Eye (tissue), 1 donor: Measurements from ENCODE around the gene HDAC7.
"Not testable (repeated sequence)": the region's sequence is repeated elsewhere in the genome, so short reads cannot be mapped to it uniquely, and the experiment has no call there.

Experiments
- DNase-seq: peaks from one replicate; pipeline ENCODE4 v3.0.0-alpha.2; 2015

HDAC7 gene

DNA sequence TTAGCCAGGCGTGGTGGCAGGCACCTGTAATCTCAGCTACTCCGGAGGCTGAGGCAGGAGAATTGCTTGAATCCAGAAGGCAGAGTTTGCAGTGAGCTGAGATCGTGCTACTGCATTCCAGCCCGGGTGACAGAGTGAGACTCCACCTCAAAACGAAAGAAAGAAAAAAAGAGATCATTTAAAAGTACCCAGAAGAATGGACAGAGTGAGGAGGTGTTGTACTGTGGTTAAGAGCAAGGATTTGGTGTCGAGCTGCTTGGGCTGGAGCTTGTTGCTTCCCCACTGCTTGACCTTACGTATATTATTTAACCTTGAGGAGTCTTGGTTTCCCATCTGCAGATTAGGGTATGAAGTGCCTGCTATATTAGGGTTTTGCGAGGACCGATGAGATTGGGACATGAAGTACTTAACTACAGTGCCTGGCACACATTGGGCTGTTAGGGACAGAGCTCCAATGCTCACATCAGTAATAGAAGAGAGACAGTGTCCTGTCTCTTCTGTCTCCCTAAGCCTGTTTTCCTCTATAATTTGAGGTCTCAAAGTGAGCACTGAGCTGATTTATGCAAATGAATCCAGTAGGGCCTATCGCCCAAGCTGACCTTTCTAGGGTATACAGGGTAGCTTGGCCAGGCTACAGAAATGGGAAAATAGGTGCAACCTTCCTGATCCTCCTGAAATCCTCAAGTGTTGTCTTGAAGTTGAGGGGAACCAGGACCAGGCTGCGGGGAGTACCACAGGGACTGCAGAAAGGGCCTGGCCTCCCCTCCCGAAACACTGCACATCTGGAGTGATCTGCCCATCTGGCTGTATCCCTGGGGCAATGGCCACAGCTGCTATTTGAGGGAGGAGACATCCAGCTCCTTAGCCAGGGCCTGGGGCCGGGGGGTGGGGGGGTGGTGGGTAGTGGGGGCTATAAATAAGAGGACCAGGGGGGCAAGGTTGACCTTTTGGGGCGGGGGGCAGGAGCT is 8.6 kb upstream of the HDAC7 start:
- no peak for DNase-seq

GRCh38 chr12:47825173-47825639 is 5.5 kb upstream of the HDAC7 start:
- DNase-seq = peak; percentile 37

- DNase-seq = no peak
Measured at GRCh38 chr12:47824635-47825034, 4.9 kb upstream of the HDAC7 start.

- DNase-seq = no peak
Measured at GRCh38 chr12:47824198-47824597, 4.5 kb upstream of the HDAC7 start.

DNA sequence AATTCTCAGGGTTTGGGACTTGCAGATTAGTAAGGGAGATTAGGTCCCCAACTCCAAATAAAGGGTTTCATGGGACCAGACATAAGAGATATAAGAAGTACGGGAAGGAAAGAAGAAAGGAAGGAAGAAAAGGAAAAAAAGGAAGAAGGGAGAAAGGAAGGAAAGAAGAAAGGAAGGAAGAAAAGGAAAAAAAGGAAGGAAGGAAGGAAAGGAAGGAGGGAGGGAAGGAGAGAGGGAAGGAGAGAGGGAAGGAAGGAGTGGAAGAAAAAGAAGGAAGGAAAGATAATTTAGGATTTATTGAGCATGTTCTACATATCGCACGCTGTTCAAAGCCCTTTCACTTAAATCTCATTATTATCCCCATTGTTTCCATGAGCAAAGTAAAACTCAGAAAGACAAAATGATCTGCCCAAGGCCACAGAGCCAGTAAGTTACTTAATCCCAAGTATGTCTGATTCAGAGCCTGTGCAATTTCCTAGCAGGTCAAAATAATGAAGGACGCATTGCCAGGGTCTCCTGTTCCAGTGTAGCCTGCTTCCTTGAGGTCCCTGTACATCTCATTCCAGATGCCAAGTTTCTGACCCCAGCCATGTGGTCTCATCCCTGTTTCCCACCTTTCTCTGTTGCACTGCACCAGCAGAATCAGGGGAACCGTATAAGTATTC is 3.9 kb upstream of the HDAC7 start:
- DNase-seq = no peak

DNA sequence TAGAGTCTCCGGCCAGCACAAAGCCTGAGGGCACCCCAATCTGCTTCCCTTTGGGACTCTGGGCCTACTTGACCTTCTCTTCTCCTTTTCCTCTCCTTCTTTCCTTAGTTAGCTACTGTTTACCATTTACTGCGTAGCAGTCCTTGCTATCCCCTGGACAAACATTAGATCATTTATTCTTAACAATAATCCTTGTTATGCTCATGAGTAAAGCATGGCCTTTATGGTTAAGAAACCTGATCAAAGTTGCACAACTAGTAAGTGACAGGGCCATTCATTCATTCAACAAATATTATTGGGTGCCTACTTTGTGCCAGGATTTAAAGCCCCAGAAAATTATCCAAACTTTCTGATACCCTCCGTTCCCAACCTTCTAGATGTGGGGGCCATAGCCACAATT is 3.2 kb upstream of the HDAC7 start:
- no peak for DNase-seq

DNA sequence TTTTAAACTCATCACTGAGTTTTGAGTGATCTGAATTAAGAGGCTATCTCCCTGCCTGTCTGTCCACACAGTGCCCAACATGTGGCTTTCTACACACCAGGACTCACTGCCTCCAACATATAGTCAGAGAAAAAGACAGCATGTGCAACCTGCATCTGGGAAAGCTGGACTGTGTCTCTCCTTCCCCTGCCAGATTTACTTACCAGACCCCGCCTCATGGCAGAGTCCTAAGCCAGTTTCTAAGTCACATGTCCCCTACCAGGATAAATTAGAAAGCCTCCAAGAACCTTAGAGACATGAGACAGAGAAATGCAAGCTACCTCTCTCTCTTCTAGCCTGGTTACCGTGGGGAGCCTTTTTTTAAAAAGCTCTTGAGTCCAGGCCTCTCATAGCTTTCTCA is 2.7 kb upstream of the HDAC7 start:
- DNase-seq = no peak

GRCh38 chr12:47821346-47821706 is 1.6 kb upstream of the HDAC7 start:
- DNase-seq = no peak

- DNase-seq = peak; percentile 90
Measured at GRCh38 chr12:47820631-47821345, 1.1 kb upstream of the HDAC7 start.

DNA sequence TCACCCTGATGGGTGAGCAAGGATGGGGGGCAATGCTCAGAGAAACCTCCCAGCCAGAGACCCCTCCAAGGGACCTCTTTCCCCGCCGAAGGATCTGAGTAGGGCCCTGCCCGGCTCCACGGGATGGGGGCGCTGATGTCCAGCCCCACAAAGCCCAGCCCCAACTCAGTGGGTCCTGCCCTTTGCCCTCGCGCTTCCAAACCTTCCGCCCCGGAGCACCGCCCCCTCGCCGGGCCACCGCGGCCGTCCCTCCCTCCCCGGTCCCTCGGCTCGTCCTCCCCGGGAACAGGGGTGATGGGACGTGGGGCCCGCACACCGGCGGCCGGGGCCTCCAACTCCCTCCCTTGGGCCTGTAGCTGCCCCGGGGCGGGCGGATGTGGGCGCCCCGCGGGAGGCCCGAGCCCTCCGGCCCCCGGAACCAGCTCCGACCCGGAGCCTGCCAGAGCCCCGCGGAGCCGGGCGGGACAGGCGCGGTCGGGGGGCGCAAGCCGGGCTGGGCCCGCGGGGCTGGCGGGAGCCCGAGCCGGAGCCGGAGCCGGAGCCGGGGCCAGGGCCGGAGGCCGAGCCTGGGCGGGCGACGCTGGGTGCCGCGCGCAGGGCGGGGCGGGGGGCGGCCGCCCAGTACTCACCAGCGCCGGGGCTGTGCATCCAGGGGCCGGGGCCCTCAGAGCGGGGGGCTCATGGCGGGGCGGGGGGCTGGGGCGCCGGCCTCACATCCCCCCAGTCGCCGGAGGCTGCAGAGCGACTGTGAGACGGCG is 386 bp downstream of the HDAC7 start:
- peak; percentile 80 for DNase-seq

GRCh38 chr12:47818467-47819137 is 1.1 kb downstream of the HDAC7 start:
- peak; percentile 55 for DNase-seq

DNA sequence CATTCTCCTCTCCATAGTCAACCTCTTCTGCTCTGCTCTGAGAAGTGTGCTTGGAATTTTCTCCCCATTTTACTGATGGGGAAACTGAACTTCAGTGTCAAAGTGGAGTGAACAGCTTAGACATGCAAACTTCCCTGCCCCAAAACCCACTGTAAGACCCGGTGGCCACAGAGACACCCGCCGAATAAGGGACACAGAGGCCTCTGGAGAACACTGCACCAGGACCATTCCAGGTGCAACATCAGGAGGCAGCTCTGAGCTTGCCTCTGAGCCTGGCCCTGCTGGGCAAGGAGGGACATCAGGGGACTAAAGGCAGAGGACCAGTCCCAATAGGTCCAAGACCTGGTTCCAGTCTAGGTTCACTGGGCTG is 1.7 kb downstream of the HDAC7 start:
- no peak for DNase-seq

GRCh38 chr12:47817272-47818006 is 2.3 kb downstream of the HDAC7 start:
- no peak for DNase-seq

DNA sequence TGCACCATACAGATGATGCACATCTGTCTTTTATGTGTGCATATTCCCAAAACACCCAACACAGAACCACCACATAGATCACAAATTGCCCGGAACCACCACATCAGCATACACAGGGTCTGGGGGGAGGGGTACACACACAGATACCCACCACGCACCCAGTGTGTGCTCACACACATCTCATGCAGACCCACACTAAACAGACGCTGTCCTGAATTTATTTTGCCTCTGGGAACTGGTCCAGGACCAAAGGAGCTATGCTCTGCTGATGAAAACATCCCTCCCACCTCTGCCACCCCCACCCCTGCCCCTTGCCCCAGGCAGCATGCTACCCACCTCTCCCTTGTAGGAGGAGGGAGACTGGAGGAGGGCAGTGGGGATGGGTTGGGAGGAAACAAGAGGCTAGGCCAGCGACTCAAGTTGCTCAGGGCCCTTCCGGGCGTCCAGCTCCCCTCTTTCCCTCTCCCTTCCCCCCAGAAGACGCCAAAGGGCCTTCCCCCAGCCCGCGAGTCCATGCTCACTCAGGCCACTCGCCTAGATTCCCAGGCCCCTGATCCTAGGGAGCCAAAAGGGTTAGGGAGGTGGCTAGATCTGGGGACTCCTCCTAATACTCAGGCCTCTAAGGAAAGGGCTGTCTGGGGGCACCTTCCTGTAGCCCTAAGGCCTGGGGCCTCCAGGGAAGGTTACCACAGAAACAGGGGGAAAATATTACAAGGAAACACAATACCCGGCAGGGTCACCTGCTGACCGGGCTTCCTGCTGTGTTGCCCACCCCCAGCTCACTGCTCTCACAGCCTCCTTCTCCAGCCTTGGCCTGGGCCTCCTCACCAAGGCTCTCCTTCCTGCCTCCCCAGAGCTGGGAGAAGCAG is 3.1 kb downstream of the HDAC7 start:
- no peak for DNase-seq

GRCh38 chr12:47815447-47815846 is 4.3 kb downstream of the HDAC7 start:
- DNase-seq = not testable (repeated sequence)

GRCh38 chr12:47814539-47815170 is 5.0 kb downstream of the HDAC7 start:
- no peak for DNase-seq

DNA sequence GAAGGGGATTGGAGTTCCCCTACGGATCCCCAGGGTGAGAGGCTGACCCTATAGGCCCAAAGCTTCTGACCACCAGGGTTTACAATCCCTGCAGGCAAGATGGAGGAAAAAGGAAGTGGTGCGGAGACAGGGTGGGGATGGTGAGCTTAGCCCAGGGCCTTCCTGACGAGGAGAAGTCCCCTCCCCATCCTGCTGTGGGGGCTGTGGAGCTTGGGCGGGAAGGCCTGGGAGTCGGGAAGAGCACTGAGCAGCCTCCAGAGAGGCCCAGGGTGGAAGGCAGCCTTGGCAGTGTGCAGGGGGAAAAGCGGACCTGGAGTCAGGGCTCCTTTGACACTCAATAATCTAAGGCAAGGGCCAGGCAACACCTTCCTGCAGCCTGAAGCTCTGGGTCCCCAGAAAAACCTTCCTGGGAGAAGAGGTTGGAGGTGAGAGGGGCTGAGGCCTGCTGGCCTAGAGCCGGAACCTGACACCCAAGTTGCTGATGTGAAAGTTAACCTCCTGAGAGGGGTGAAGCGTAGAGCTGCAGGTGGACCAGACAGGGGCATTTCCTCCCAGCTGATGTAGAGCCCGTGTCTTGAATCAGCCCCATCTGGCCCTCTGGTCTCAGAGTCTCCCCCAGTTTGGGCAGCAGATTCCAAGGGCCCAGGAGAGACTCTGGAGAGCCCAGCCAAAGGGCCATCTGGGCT is 6.0 kb downstream of the HDAC7 start:
- no peak for DNase-seq

DNA sequence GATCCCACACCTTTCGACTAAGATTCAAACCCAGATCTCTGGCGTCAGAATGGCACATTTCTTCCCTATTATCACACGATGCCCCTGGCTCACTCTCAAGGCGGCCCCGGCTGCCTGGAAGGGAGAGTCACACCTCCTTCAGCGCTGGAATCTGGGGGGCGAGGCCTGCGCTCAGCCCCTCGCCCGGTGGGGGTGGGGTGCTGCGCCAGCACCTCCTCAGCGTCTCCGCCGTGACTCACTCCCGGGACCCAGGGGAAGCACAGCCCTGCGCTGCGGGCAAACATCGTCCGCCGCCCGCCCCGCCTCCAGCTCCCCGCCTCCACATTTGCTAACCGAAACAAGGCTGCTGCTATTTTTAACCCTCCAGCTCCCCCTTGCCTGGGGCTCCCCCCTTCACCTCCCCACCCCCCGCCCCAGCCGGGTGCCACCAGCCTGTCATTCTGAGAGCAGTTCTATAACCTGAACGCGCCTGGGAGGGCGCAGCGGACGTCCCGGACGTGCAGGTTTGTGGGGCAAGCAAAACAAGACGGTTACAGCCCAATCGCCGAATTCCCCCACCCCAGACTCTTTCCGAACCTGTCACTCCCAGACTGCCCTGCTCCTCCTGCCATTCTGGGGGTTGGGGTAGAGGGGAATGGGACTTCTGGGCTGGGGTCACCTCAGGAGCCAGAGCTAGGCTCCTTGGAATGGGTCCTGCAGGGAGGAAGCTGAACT is 6.7 kb downstream of the HDAC7 start:
- peak; percentile 89 for DNase-seq
